ENCODE results near the gene SUN5.

GRCh38 chr20:32999603-33000250, 4.5 kb downstream of the SUN5 start:
- TF ChIP-seq CTCF (IDR thresholded peaks at IDR 0.05; ENCODE audit: poor library complexity) (no peak), EZH2 (IDR thresholded peaks at IDR 0.05; ENCODE audit: borderline replicate concordance) (no peak)

Measured in hepatocyte (in vitro differentiated cells).